OCI-LY7 (cell line): ENCODE measurements around the gene NHLRC2. TPM values are rescaled to one million over a fixed set of nuclear protein-coding genes. Genes with fewer than 3 reads are reported as not detected.
"Not testable (repeated sequence)": the region's sequence is repeated elsewhere in the genome, so short reads cannot be mapped to it uniquely, and the experiment has no call there.

Source experiments
- BruUV-seq: library from RNA; stranded (reverse); fragments of 400-500 nt; replicated peaks from 2 replicates; lab custom pipeline; 2021; lab: Mats Ljungman, UMichigan
- CTCF ChIA-PET: fragments of 300-600 bp; sonication (Branson Sonifier 250); formaldehyde crosslinking; loops from one replicate; lab custom pipeline; 2022; ENCODE audit warnings: antibody characterized with exemption; ENCODE audit not compliant: unreplicated experiment; lab: Charles Lee
- POLR2A ChIA-PET: fragments of 300-600 bp; sonication (Branson Sonifier 250); formaldehyde crosslinking; loops from one replicate; lab custom pipeline; 2022; ENCODE audit warnings: antibody characterized with exemption; lab: Charles Lee
- DNase-seq: peaks from one replicate; pipeline ENCODE4 v3.0.0-alpha.2; 2015; ENCODE audit warnings: low spot score
- H2AFZ ChIP-seq: fragments of 200-600 bp; sonication (generic), shearing (Covaris generic); 2 replicates; pipeline ENCODE4 v1.6.1; 2014; ENCODE audit warnings: mild to moderate bottlenecking, antibody characterized with exemption, low read length, moderate library complexity
- H3K27ac ChIP-seq: fragments of 200-600 bp; sonication (generic); 2 replicates; pipeline ENCODE4 v1.5.1; 2014; ENCODE audit warnings: mixed run types, low read depth, mild to moderate bottlenecking, moderate library complexity, low read length, inconsistent platforms; ENCODE audit not compliant: poor library complexity, severe bottlenecking
- H3K36me3 ChIP-seq: fragments of 200-600 bp; sonication (generic); 2 replicates; pipeline ENCODE4 v1.6.1; 2014; ENCODE audit warnings: mild to moderate bottlenecking, antibody characterized with exemption, low read length, moderate library complexity, mixed read lengths; ENCODE audit not compliant: insufficient read depth
- H3K4me1 ChIP-seq: fragments of 200-600 bp; sonication (generic); 2 replicates; pipeline ENCODE4 v1.5.1; 2014; ENCODE audit warnings: mild to moderate bottlenecking, low read length; ENCODE audit not compliant: insufficient read depth, poor library complexity, severe bottlenecking
- H3K4me2 ChIP-seq: fragments of 200-600 bp; sonication (generic); 2 replicates; pipeline ENCODE4 v1.6.1; 2014; ENCODE audit warnings: mild to moderate bottlenecking, low read length
- H3K4me3 ChIP-seq: fragments of 200-600 bp; sonication (generic); 2 replicates; pipeline ENCODE4 v1.5.1; 2014; ENCODE audit warnings: mild to moderate bottlenecking, low read depth, low read length; ENCODE audit not compliant: poor library complexity, severe bottlenecking
- H3K79me2 ChIP-seq: fragments of 200-600 bp; sonication (generic); 2 replicates; pipeline ENCODE4 v1.6.1; 2016; ENCODE audit warnings: low read depth, mild to moderate bottlenecking, low read length, moderate library complexity, mixed read lengths; ENCODE audit not compliant: insufficient read depth
- H3K9me2 ChIP-seq: fragments of 200-600 bp; sonication (generic); 2 replicates; pipeline ENCODE4 v1.6.1; 2016; ENCODE audit warnings: mild to moderate bottlenecking, low read length, mixed read lengths; ENCODE audit not compliant: insufficient read depth
- H3K9me3 ChIP-seq: fragments of 200-600 bp; sonication (generic); 2 replicates; pipeline ENCODE4 v1.6.1; 2014; ENCODE audit warnings: mild to moderate bottlenecking, mixed run types, low read length, mixed read lengths
- H4K20me1 ChIP-seq: fragments of 200-600 bp; sonication (generic); 2 replicates; pipeline ENCODE4 v1.6.1; 2014; ENCODE audit warnings: mild to moderate bottlenecking, antibody characterized with exemption, low read length, moderate library complexity, mixed read lengths; ENCODE audit not compliant: insufficient read depth
- CTCF ChIP-seq: fragments of 200-600 bp; sonication (generic); conservative IDR thresholded peaks from 2 replicates; pipeline ENCODE4 v1.5.1; 2014; ENCODE audit warnings: mild to moderate bottlenecking, antibody characterized with exemption, low read length, moderate library complexity, mixed read lengths
- EZH2phosphoT487 ChIP-seq: fragments of 200-600 bp; sonication (generic); IDR thresholded peaks from 2 replicates; pipeline ENCODE4 v1.6.1; 2018; ENCODE audit warnings: low read depth, borderline replicate concordance, mild to moderate bottlenecking, mixed run types, antibody characterized with exemption, low read length, moderate library complexity, mixed read lengths
- intact Hi-C: fragments of 100-400 bp; cut with micrococcal nuclease; formaldehyde crosslinking; loops from one replicate; pipeline ENCODE4 v1.10.0; 2022; ENCODE audit not compliant: unreplicated experiment
- total RNA-seq, 2 experiments: library from RNA; depleted of rRNA in 1 of 2; stranded (reverse); fragments of >200 nt in 1 of 2; shearing (Covaris generic) in 1 of 2; gene quantifications; 2 replicates each; pipeline ENCODE4 v1.2.3, GENCODE V29; 2014 to 2022

The NHLRC2 gene
- total RNA-seq, 2 experiments from 2014 or later, result 28.6 to 44.5 TPM

GRCh38 chr10:113823389-113823788, 31.1 kb upstream of the NHLRC2 start:
- H3K36me3 ChIP-seq, result no peaks in the 10 kb centered on the region
- TF ChIP-seq CTCF, result no peak
- no peak for TF ChIP-seq EZH2phosphoT487
- no peak for DNase-seq
- no peak overlapping the region for H3K4me2 ChIP-seq
- no peaks in the 10 kb centered on the region for H3K4me1 ChIP-seq
- ChIA-PET CTCF (no interaction called here), POLR2A (interaction anchor here (0.9 to 1.2 kb wide), 3 partner anchors 18 to 35 kb away, joined by 3 read pairs; no protein-coding TSS in a partner anchor)
- H3K9me2 ChIP-seq, result no peaks in the 10 kb centered on the region
- no peak overlapping the region for H2AFZ ChIP-seq
- no TSS peak for BruUV-seq
- H4K20me1 ChIP-seq, result no peaks in the 10 kb centered on the region
- no peak overlapping the region for H3K27ac ChIP-seq
- no peak overlapping the region for H3K4me3 ChIP-seq
- intact Hi-C loops, result no loop called here
- H3K9me3 ChIP-seq, result no peaks in the 10 kb centered on the region
- no peaks in the 10 kb centered on the region for H3K79me2 ChIP-seq

- Histone ChIP-seq H3K4me1 (no peaks in the 10 kb centered on the region), H4K20me1 (no peaks in the 10 kb centered on the region), H3K36me3 (no peaks in the 10 kb centered on the region), H3K4me3 (no peak overlapping the region), H2AFZ (no peak overlapping the region), H3K9me3 (no peaks in the 10 kb centered on the region), H3K4me2 (no peak overlapping the region), H3K27ac (no peak overlapping the region), H3K9me2 (no peaks in the 10 kb centered on the region), H3K79me2 (no peaks in the 10 kb centered on the region)
- no TSS peak for BruUV-seq
- no peak for TF ChIP-seq EZH2phosphoT487
- TF ChIP-seq CTCF, result no peak
- ChIA-PET CTCF (no interaction called here), POLR2A (interaction anchor here (0.7 to 1.2 kb wide), 2 partner anchors 11 to 286 kb away, joined by 3 read pairs; no protein-coding TSS in a partner anchor)
- intact Hi-C loops, result no loop called here
- DNase-seq, result no peak
Measured at GRCh38 chr10:113825791-113826190, 28.7 kb upstream of the NHLRC2 start.

- CTCF ChIA-PET, POLR2A ChIA-PET, H3K4me1 ChIP-seq: not testable (repeated sequence)
Measured at GRCh38 chr10:113828567-113828966, 25.9 kb upstream of the NHLRC2 start.

More at GRCh38 chr10:113828567-113828966, 25.9 kb upstream of the NHLRC2 start:
- H4K20me1 ChIP-seq, H3K9me3 ChIP-seq, H2AFZ ChIP-seq, H3K9me2 ChIP-seq, H3K4me3 ChIP-seq, BruUV-seq, H3K27ac ChIP-seq, H3K36me3 ChIP-seq, intact Hi-C loops, H3K4me2 ChIP-seq, H3K79me2 ChIP-seq: not testable (repeated sequence)
- peak; percentile 16 for DNase-seq
